ENCODE results near the gene STARD8.

DNA sequence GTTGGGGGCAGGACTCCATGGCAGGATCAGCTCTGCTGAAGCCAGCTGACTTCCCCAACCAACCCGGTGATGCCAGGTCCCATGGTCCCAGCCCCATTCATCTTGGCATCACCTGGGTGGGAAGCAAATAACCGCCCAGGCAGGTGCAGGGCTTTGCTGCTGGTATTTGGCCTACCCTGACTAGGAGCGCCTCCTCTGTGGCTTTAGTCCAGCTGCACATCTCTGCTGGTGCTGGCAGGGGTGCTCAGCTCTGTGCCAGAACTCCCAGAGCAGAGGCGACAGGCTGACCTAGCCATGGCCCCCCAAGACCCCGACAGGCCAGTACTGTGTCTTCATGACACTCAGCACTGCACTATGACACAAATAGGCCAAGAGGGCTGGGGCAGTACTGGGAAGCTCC, 64.4 kb downstream of the STARD8 start:
- no peak for TF ChIP-seq EZH2 (IDR thresholded peaks at IDR 0.05)
- TF ChIP-seq POLR2AphosphoS5 (IDR thresholded peaks at IDR 0.05; ENCODE audit: borderline replicate concordance, low read depth, low read length), result no peak
